Activated naive CD4-positive, alpha-beta T cell treated with Interleukin-2 at 50 U/mL for 16 hours (primary cell): ENCODE data around the gene H1-8.

Experiments
- DNase-seq: peaks from one replicate; pipeline ENCODE4 v3.0.0-alpha.2; 2020

The H1-8 gene

DNA sequence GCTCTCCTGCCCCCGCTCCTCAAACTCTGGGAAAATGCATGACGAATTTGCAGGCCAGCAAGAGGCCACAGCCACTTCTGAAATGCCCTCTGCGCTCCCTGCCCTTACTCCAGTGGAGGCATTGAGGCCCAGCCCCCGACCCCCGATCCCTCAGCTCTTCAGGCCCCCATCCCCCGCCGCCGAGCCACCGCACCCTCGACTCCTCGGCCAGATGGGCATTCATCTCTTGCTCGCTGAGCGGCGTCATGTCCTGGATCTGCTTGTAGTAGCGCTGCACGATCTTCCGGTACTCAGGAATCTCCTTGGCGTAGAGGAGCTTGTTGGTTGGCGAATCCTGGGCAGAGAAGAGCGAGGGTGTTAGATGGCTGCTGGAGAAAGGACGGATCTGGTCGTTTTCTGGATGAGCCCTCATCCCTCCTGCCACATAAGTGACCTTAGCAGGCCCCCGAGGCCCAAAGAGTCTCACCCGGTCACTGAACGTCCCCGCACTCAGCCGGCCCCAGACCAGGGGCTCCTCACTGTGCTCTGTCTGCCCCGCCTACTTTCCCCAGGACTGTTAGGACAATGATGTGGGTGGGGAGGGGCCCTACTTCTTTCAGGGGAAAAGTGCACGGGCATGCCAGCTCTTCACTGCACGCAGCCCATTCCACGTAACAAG lies 14.0 kb downstream of the H1-8 start:
- no peak for DNase-seq

DNA sequence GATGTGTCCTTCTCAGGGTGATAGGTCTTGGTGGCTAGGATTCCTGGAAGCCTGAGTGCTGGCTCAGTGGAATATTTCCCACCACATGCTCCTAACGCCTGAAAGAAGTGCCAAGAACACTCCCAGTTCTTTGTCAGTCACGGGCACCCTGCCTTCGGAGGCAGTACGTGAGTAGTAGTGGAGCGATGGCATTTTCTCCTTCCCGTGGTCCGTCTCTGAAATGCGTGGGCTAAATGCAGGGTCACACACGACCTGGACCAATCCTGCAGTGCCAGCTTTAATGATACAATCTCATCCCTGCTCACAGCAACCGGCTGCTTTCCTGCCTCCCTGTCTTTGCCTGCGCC lies 14.5 kb downstream of the H1-8 start:
- no peak for DNase-seq

DNA sequence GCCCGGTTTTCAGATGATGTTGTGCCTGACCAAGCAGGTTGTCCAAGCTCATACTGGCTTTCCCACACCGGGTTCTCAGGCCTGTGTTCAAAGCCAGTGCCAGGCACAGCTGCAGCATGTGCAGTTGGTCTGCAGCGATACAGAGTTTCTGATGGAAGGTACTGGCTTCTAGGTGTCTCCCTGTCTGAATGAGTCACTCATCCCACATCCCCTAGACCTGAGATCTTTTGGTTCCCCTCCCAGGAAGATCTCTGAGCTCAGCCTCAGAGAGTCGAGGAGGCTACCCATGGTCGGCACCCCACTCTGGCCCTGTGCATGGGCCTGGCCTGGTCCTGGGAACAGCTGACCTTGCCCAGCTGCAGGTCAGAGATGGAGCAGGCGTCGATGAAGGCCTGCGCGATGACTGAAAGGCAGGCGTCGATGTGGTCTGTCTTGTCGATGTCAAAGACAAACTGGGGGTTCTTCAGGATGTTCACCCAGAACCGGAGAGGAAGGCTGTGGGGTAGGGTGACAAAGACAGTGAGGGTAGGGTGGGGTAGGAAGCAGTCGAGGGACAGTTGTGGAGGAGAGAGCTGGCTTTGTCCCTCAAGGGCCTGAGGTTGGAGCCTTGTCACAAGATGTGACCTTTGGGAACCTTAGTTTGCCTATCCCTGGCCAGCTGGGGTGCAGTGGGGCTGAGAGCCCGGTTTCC lies 15.3 kb downstream of the H1-8 start:
- no peak for DNase-seq

DNA sequence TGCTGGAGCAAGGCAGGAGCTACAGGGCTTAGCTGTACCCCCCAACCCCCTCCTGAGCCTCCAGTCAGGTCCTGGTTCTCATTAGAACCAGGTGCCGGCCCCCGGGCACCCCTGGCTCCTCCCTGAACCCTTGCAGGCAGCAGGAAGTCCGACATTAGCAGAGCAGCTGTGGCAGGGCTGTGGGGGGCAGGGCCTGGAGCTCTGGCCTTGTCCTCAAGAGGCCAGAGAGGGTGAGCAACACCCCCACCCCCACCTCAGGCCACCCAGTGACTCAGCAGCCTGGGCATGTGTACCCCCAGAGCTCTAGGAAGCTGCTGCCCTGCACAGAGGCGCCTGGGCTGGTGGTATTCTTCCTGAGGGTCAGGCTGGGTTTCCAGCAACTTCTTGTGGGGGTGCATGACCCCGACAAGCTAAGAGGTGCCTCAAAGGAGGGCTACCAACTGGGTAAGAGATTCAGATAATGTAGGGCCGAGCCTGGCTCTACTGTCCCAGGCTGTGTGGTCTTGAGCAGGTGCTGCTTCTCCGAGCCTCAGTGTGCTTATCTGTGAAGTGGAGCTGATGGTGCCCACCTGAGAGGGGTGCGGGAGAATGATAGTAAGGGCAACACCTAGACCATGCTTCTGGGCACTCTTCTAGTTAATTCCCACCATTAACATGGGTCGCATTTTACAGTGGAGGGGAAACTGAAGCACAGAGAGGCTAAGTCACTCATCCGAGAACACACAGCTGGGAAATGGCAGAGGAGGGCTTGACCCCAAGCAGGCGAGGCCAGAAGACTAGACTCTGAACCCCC lies 16.0 kb downstream of the H1-8 start:
- DNase-seq: no peak

DNA sequence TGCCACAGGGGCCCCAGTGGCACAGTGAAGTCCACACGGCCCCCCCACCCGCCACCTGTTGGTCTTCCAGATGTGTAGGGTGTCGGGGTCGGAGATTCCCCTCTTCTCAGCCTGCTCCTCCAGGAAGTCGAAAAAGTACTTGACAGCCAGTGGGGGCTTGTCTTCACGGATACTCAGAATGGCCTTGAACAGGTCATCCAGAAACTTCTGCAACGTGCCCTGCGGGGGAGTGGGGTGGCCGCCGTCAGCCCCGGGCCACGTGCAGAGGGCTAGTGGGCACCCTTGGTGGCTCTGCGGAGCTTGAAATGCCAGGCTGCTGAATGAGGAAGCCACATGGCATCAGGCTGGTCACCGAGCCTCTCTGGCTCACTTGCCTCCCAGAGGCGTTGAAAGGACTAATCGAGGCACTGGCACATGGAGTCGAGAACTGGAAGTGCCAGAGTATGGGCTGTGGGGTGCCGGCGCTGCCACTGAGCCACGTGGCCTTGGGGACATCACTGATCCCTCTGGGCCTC lies 16.6 kb downstream of the H1-8 start:
- no peak for DNase-seq

DNA sequence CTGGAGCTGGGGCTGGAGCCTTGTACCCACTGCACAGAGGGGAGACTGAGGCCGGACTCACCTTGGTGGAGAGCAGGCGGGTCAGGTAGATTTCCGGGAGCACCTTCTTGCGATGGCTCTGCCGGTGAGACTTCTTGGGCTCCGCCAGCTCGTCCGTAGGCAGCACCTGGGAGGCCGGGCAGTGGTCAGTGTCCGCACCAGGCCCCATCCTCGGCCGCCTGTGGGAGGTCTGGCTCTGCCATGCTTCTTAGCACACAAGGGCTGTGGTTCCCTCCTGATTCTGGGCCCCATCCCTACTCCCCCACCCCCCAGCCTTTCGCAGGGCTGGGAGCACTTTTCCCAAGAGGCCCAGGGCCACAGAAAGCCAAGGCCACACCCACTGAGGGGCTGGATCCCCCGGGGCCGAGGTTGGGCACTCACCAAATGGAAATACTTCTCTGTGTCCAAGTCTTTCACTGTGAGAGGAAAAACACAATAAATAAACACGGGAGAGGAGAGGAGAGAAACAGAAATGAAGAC lies 17.4 kb downstream of the H1-8 start:
- DNase-seq: no peak

DNA sequence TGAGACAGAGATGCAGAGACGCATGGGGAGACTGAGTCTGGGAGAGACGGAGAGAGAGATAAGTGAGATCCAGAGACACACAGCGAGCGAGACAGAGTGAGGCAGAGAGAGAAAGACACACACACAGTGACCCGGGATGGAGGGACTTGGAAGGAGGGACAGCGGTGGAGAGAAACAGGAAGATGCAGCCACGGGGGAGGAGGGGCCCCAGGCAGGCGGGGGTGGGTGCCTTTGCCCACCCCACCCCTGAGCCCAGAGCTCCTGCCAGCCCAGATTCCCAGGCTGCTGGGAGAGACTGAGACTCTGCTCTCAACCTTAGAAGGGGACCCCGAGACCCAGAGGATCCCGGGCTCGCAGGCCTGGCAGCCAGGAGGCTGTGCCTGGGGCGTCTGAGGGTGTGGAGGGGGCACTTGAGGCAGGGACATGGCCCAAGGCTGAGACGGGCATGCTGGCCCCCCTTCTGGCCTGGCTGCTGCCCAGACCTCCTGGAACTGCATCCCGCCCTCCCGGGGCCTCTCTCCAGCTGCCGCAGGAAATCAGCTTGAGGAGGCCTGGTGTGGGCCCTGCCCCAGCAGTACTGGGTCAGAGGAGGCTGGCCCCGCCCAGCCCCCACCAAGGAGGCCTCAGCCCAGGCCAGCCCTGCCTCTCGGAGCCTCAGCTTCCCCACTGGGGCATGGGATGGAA lies 18.1 kb downstream of the H1-8 start:
- no peak for DNase-seq

DNA sequence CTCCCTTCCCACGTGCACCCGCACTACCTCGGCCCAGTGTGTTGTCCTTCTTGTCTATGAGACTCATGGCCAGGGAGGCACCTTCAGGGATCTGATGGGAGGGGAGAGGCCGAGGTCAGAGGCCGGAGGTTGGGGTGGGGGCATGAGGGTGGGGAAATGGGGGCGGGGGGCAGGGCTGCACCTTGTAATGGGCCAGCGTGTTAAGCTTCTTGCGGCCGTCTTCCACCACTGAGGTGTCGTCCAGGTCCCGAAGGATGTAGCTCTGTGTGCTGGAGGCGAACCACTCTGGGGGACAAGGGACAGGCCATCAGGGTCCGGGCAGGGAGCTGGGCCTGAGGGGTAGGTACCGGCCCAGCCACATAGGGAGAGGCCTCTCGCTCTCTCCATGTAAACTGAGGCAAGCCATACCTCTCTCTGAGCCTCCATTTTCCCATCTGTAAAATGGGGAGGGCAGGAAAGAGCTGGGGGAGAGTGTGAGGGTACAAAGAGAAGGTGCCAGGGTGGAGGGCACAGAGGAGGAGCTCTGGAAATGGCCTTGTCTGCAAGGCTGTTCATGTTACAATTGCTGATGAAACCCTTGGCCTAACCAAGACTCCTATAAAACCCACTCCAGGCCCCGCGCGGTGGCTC lies 18.8 kb downstream of the H1-8 start:
- no peak for DNase-seq

DNA sequence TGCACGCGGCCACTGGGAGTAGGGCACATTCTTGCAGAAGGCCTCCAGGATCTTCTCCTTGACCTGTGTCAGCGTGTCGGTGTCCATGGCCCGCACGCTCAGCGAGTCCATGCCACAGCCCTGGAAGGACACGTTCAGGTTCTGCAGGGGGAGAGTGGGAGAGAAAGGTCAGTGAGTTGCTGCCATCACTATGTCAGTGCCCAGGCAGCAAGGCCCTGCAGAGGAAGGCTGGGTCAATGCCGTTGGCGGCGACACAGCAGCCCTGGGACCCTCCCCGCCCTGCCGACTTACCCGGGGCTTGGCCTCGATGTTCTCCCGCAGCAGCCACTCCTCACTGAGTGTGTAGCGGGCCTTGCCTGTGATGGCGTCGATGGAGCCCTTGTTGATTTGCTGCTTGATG lies 19.8 kb downstream of the H1-8 start:
- no peak for DNase-seq

DNA sequence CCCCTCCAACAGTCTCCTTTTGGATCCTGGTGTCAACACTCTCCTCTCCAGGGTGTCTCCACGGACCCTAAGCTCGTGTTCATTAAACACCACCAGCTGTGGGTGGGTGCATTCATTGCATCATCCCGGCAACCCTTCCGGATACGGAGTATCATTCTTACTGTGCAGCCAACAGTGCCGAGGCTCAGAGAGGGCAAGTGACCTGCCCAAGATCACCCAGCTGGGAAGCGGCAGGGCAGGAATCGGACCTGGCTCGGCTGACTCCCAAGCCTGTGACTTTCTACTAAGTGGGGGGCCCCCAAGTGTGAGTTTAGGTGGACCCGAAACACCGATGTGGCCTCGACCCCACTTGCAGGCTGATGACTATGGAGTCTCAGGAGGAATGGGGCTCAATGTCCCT lies 20.4 kb downstream of the H1-8 start:
- no peak for DNase-seq

DNA sequence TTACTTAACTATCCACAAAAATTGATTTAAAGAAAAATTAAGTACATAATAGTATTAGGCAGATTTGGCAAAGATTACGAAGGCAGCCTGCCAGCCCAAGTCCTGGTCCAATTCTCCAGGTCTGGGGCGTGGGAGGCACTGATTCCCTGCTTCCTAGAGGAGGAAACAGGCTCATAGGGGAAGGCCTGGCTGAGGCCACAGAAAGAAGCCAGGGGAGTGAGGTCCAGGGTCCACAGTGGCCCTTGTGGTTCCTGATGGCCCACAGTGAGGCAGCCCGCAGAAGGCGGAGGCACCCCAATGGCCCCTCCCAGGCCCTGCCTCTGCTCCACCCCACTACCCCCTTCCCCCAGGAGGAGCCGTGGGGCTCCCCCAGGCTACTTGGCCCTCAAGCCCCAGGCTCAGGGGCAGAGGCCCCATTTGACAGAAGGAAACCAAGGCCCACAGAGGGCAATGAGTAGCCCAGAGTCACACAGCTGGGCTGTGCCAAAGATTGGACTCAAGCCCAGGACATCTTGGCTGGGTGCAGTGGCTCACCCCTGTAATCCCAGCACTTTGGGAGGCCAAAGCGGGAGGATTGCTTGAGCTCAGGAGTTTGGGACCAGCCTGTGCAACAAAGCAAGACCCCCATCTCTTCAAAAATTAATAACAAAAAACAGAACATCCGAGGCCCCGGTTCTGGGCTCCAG lies 21.0 kb downstream of the H1-8 start:
- DNase-seq: no peak

DNA sequence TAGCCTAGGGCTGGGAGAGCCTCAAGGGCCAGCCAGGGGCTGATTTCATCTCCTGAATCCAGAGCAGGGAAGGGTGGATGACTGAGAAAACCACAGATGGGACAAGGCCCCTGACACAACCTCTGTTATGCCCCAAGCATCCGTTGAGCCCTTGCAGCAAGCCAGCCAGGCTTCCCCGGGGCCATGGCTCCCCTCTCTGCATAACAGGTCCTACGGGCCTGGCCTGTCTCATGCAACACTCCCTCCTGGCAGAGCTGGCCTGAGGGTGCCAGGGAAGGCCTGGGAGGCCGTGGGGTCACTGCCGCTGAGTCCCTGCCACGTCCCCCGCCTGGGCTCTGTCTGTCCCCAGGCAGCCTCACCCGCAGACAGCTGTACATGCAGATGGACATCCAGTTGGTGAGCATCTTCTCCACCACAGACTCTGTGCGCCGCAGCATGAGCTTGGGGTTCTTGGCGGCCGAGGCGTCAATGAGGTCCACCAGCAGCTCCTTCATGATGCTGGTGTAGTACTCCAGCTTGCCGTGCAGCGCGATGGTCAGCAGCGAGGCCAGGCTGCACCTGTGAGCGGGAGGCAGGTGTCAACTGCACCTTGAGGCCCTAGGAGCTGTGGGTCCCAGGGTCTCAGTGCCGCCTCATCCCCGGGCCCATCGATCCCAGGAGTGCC lies 22.1 kb downstream of the H1-8 start:
- no peak for DNase-seq

DNA sequence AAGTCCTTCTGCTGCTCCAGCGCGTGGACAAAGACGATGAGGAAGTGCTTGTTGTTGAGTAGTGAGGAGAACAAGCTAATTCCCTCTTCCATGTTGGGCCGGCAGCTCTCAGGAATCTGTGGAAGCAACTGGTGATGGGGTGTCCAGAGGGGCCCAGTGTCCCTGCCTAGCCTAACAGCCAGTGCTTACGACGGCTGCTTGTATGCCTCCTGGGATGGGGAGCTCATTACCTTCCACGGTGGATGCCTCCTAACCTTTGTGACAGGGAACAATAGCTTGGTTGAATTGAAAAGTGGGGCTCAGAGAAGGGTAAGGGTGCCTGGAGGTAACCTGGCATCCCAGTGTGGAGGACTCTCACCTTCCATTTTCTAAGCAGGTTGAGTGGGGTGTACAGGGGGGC lies 22.9 kb downstream of the H1-8 start:
- DNase-seq: no peak

DNA sequence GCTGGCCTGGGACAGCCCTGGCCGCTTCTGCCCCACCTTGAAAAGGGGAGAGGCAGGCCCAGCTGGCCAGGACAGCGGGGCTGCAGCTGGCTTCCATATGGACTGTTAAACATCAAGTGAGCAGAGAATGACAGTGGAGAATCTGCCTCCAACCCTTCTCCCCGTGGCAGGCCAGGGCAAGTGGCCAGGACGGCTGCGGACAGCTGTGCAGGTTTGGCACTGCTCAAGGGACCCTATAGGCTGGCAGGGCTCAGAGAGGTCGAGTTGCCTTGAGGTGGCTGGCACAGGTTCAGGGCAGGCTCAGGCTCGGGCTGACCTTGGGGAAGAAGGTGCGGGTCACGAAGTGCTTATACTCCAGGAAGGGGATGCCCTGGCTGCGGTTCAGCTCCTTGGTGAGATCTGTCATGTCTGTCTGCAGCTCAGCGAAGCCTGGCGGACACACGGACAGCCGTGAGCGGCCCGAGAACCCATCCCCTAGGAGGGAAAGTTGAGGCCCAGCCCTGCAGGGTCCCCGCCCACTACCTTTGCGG lies 24.3 kb downstream of the H1-8 start:
- no peak for DNase-seq

DNA sequence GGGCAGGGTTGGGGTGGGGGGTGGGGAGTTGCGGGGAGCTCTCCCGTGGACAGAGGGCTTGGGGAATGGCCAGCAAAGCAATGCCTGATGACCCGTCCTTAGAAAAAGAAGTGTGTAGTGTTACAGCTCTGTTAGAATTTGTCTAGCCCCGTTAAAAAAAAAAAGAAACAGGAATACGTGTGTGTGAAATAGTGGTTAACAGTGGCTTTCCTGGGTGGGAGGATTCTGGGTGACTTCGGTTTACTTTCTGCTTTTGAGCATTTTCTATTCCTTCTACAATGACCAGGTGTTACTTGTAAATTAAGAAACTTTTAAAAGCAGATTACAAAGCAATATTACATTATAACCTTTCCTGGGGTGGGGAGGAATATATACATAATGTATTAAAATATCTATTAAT lies 25.0 kb downstream of the H1-8 start:
- DNase-seq: no peak

DNA sequence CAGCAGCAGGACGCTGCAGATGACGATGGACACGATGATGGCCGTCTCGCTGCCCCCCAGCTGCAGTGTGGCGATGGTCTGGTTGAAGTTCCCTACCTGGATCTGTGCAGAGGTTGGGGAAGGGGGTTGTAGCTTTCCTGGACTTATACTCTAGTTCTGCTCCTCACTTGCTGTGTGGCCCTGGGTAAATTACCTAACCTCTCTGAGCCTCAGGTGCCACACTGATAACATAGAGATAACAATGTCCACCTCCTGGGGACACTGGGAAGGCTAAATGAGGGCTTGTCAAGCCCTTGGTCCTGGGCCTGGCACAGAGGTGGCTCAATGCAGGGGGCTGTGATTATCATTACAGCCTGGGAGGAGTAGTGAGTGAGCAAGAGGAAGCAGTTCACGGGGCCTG lies 26.9 kb downstream of the H1-8 start:
- DNase-seq: no peak

DNA sequence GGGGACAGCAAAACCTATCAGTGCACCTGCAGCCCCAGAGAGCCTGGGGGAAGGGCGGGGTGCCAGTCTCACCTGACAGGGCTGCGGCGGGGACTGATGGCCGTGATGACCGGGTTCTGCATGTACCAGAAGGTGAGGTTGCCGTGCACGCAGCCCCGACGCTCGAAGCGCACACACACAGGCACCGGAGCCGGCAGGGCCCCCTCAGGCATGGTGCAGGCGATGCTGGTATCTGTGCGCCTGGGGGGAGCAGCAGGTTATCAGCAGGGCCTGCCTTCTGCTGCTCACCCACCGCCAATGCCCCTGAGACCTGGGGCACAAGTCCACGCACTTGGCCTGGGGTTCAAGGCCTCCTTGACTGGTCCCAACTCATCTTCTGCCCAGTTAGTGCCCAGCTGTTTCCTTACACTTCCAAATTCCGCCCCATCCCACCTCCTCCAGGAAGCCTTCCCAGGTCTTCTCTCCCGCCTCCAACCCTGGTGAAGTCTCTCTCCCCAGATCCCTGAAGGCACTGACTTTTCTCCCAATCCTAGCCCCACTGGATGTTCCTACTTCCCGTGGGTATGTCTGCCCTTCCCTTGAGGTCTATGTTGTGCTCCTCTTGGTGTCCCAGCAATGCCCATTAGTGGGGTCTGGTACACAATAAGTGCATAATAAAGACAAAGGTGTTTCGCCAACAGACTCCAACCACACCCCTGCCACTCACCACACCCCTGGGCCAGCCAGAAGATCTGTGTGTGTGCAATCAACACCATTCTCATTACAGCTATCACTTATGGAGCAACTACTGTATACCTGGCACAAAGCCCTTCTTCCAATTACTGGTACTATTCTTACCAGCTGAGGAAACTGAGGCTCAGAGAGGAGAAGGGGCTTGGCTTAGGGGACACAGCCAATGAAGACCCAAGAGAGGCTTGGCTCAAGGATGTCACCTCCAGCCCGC lies 28.9 kb downstream of the H1-8 start:
- no peak for DNase-seq

DNA sequence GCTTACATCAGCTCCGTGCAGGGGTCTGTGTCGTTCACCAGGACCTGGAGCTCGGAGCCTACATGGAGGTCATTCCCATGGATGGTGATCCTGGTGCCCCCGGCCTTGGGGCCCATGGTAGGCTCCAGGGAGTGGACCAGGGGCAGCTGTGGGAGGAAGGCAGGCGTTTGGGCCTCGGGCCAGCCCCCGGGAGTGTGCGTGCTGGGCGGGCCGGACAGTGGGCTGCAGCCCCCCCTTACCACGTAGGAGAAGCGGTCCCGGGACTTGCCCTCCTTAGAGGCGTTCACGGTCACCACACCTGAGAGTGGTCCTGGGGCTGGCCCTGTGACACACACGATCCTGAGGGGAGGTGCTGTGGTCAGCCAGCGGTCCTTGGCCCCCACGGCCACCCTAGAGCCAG lies 29.6 kb downstream of the H1-8 start:
- DNase-seq: no peak

DNA sequence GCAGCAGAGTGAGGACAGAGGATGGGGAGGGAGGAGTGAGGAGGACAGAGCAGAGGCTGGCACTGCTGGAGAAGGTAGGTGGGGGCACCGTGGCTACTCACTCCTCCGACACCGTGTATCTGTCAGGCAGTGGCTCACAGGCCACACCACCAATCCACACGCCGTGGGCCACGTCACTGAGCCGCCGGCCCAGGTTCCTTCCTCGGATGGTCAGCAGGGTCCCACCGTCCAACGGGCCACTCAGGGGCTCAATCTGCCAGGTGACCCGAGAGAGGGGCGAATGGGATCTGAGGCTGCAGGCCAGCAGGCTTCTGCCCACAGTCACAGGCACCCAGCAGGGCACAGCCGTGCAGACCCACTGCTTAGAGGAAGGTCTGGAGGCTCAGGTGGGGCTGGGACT lies 30.5 kb downstream of the H1-8 start:
- no peak for DNase-seq

DNA sequence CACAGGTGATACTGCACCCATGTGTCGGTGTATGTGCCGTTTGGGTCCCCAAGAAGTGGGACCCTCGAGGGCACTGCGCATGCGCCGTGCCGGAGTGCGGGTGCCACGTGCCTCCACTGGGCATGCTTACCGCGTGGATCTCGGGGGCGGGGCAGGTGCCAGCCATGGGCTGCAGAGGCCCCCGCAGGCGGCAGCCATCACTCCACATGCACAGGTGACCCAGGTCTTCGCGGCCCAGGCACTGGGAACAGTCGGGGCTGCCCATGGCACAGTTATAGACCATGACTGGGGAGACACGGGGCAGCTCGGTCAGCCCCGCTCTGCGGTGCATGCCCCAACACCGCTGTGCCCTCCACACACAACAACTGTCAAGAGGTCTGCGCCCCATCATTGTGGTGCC lies 31.2 kb downstream of the H1-8 start:
- DNase-seq: no peak
